ENCODE data around the gene STK26.

STK26 gene

DNA sequence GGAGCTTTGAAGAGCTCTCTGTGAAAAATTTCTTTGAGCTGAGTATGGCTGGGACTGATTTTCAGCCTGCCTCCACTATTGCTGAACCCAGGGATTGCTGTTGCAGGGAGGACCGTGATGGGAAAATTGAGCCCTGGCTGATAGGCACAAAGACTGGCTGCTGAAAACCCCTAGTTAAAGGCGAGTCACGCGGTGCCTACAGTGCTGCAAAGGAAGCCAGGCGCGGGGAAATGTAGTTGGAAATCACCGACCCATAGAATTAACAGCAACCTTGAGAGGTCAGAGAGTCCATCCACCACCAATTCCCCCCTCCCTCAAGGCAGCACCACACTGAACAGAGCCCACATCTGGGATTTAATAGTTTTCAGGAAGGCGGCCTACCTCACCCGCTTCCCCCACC is 78.7 kb downstream of the STK26 start:
- H3K27me3 ChIP-seq (ENCODE audit: insufficient read depth, low read length), result no peaks in the 10 kb centered on the region
- H3K27ac ChIP-seq (ENCODE audit: low read length), result no peak overlapping the region
- no peaks in the 10 kb centered on the region for H3K9me3 ChIP-seq (ENCODE audit: insufficient read depth, low read depth, low read length)
- H3K4me3 ChIP-seq (ENCODE audit: low read length), result no peak overlapping the region
- no peaks in the 10 kb centered on the region for H3K4me1 ChIP-seq (ENCODE audit: insufficient read depth, low read length)
- H3K36me3 ChIP-seq (ENCODE audit: insufficient read depth, low read depth, low read length), result no peaks in the 10 kb centered on the region
- no peak overlapping the region for H3K9ac ChIP-seq (ENCODE audit: low read depth, low read length)

- Histone ChIP-seq H3K9me3 (ENCODE audit: insufficient read depth, low read depth, low read length) (no peaks in the 10 kb centered on the region), H3K4me3 (ENCODE audit: low read length) (no peak overlapping the region), H3K27ac (ENCODE audit: low read length) (no peak overlapping the region), H3K9ac (ENCODE audit: low read depth, low read length) (no peak overlapping the region), H3K36me3 (ENCODE audit: insufficient read depth, low read depth, low read length) (no peaks in the 10 kb centered on the region), H3K4me1 (ENCODE audit: insufficient read depth, low read length) (no peaks in the 10 kb centered on the region), H3K27me3 (ENCODE audit: insufficient read depth, low read length) (no peaks in the 10 kb centered on the region)
These were observed 84.2 kb downstream of the STK26 start for GRCh38 chrX:132107291-132107690.

DNA sequence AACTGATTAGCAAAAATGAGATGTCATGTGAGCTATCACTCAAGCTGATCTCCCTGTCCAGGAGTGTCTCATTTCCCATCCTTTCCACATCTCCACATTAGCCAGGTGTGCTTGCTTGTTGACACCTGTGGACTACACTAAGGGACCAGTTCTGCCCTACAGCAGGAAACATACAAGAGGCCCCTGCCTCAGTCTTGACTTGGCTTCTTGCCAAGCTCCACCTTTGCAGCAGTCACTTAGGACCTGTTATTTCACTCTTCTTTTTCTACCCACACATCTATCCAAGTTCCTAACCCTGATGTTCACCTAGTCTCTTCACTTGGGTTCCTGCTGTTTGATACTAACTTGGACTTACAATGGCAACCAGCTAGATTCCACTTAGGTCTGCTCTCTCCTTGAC is 91.5 kb downstream of the STK26 start:
- H3K4me1 ChIP-seq (ENCODE audit: insufficient read depth, low read length), result no peaks in the 10 kb centered on the region
- H3K27me3 ChIP-seq (ENCODE audit: insufficient read depth, low read length), result no peaks in the 10 kb centered on the region
- H3K9me3 ChIP-seq (ENCODE audit: insufficient read depth, low read depth, low read length), result no peaks in the 10 kb centered on the region
- no peak overlapping the region for H3K4me3 ChIP-seq (ENCODE audit: low read length)
- H3K9ac ChIP-seq (ENCODE audit: low read depth, low read length), result no peak overlapping the region
- no peaks in the 10 kb centered on the region for H3K36me3 ChIP-seq (ENCODE audit: insufficient read depth, low read depth, low read length)
- no peak overlapping the region for H3K27ac ChIP-seq (ENCODE audit: low read length)

GRCh38 chrX:132115792-132116191 is 92.7 kb downstream of the STK26 start:
- no peaks in the 10 kb centered on the region for H3K4me1 ChIP-seq (ENCODE audit: insufficient read depth, low read length)
- H3K36me3 ChIP-seq (ENCODE audit: insufficient read depth, low read depth, low read length), result no peaks in the 10 kb centered on the region
- H3K4me3 ChIP-seq (ENCODE audit: low read length), result no peak overlapping the region
- no peak overlapping the region for H3K9ac ChIP-seq (ENCODE audit: low read depth, low read length)
- H3K27me3 ChIP-seq (ENCODE audit: insufficient read depth, low read length), result no peaks in the 10 kb centered on the region
- no peaks in the 10 kb centered on the region for H3K9me3 ChIP-seq (ENCODE audit: insufficient read depth, low read depth, low read length)
- no peak overlapping the region for H3K27ac ChIP-seq (ENCODE audit: low read length)

DNA sequence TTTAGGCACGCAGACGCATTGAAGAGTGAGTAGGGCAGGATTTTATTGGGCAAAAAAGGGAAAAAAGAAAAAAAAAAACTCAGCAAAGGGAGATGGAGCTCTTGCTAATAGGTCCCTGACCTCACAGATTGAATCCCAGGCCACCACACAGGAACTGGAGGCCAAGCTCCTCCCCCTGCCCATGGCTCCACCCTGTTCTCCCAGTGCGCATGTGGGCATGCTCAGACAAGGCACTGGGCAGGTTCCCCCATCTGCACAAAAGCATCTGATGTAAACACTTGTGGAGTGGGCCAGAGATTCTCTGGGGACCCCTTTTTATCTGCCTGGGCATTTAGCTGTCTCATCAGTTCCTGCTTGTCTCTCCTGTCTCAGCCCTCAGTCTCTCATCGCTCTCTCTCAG is 95.3 kb downstream of the STK26 start:
- Histone ChIP-seq H3K4me1 (ENCODE audit: insufficient read depth, low read length) (no peaks in the 10 kb centered on the region), H3K27ac (ENCODE audit: low read length) (no peak overlapping the region), H3K27me3 (ENCODE audit: insufficient read depth, low read length) (no peaks in the 10 kb centered on the region), H3K36me3 (ENCODE audit: insufficient read depth, low read depth, low read length) (no peaks in the 10 kb centered on the region), H3K9me3 (ENCODE audit: insufficient read depth, low read depth, low read length) (no peaks in the 10 kb centered on the region), H3K9ac (ENCODE audit: low read depth, low read length) (no peak overlapping the region), H3K4me3 (ENCODE audit: low read length) (no peak overlapping the region)

DNA sequence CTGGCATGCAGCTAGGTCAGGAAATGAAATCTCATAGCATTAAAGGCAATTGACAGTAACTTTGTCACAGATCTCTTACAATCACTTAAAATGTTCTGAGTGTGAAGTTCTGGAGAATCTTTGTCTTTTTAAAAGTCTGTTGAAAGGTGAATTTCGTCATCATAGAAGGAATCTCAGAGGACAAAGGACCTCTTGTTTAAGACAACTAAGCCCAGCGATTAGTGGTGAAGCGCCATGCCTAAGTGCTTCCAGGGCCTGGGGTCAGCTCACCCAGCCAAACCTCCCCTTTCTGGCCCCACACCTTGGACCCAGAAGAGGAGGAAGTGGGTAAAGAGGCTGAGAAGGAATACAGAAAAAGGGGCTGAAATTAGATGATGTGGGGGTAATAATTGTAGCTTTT is 96.2 kb downstream of the STK26 start:
- Histone ChIP-seq H3K9ac (ENCODE audit: low read depth, low read length) (no peak overlapping the region), H3K27ac (ENCODE audit: low read length) (no peak overlapping the region), H3K36me3 (ENCODE audit: insufficient read depth, low read depth, low read length) (no peaks in the 10 kb centered on the region), H3K9me3 (ENCODE audit: insufficient read depth, low read depth, low read length) (no peaks in the 10 kb centered on the region), H3K4me3 (ENCODE audit: low read length) (no peak overlapping the region), H3K27me3 (ENCODE audit: insufficient read depth, low read length) (no peaks in the 10 kb centered on the region), H3K4me1 (ENCODE audit: insufficient read depth, low read length) (no peaks in the 10 kb centered on the region)

- Histone ChIP-seq H3K27me3 (ENCODE audit: insufficient read depth, low read length) (no peaks in the 10 kb centered on the region), H3K27ac (ENCODE audit: low read length) (no peak overlapping the region), H3K9ac (ENCODE audit: low read depth, low read length) (no peak overlapping the region), H3K9me3 (ENCODE audit: insufficient read depth, low read depth, low read length) (no peaks in the 10 kb centered on the region), H3K36me3 (ENCODE audit: insufficient read depth, low read depth, low read length) (no peaks in the 10 kb centered on the region), H3K4me1 (ENCODE audit: insufficient read depth, low read length) (no peaks in the 10 kb centered on the region), H3K4me3 (ENCODE audit: low read length) (no peak overlapping the region)
These were observed 96.9 kb downstream of the STK26 start for GRCh38 chrX:132119821-132120515.

DNA sequence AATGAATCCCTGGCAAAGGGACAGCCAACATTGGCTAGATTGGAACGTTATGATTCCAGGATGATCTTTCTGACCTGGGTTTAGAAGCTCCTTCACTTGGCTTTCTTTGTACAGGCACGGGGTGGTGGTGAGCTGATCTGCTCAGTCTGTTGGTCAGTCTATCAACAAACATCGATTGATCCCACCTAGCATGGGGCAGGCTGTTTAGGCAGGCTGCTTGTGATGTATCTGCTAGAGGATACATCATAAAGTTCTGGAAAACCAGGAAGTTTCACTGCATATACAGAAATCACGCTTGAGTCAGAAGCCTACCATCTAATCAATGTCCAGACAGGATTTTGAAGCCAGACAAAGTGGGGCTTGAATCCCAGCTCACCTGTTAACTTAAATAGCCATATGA is 97.8 kb downstream of the STK26 start:
- Histone ChIP-seq H3K36me3 (ENCODE audit: insufficient read depth, low read depth, low read length) (no peaks in the 10 kb centered on the region), H3K27me3 (ENCODE audit: insufficient read depth, low read length) (no peaks in the 10 kb centered on the region), H3K4me1 (ENCODE audit: insufficient read depth, low read length) (no peaks in the 10 kb centered on the region), H3K9me3 (ENCODE audit: insufficient read depth, low read depth, low read length) (no peaks in the 10 kb centered on the region), H3K4me3 (ENCODE audit: low read length) (no peak overlapping the region), H3K9ac (ENCODE audit: low read depth, low read length) (no peak overlapping the region), H3K27ac (ENCODE audit: low read length) (no peak overlapping the region)

Data from iPS-20b (cell line).